WERI-Rb-1 (cell line): ENCODE data around the gene SLC15A5.
A peak's percentile ranks its signal among the peaks of the same experiment; 100 is the strongest.

ENCODE experiments used
- DNase-seq: peaks from one replicate; pipeline ENCODE4 v3.0.0-alpha.2; 2020
- H3K27ac ChIP-seq: fragments of 250-450 bp; sonication (Bioruptor Pico); 2 replicates; pipeline ENCODE4 v1.5.1; 2020; ENCODE audit warnings: mild to moderate bottlenecking, moderate library complexity
- H3K27me3 ChIP-seq: fragments of 250-450 bp; sonication (Bioruptor Pico); 2 replicates; pipeline ENCODE4 v1.5.1; 2021; ENCODE audit warnings: mild to moderate bottlenecking, low read depth, moderate library complexity; ENCODE audit not compliant: insufficient read depth, severe bottlenecking
- H3K36me3 ChIP-seq: fragments of 250-450 bp; sonication (Bioruptor Pico); 2 replicates; pipeline ENCODE4 v1.5.1; 2020; ENCODE audit warnings: mild to moderate bottlenecking, moderate library complexity
- H3K4me3 ChIP-seq: 2 replicates; pipeline ENCODE4 v1.5.1; 2011; ENCODE audit warnings: low read depth, mild to moderate bottlenecking, control low read depth, low read length
- H3K9me3 ChIP-seq: fragments of 250-450 bp; sonication (Bioruptor Pico); 2 replicates; pipeline ENCODE4 v1.5.1; 2021; ENCODE audit warnings: mild to moderate bottlenecking, moderate library complexity; ENCODE audit not compliant: severe bottlenecking
- CTCF ChIP-seq: IDR thresholded peaks from 2 replicates; pipeline ENCODE4 v1.5.1; 2011; ENCODE audit warnings: low read depth, mild to moderate bottlenecking, control low read depth, inconsistent platforms, low read length

Gene SLC15A5

GRCh38 chr12:16310934-16311333 lies 33.4 kb upstream of the SLC15A5 start:
- DNase-seq: no peak
- H3K27me3 ChIP-seq: no peaks in the 10 kb centered on the region
- H3K27ac ChIP-seq: no peak overlapping the region
- peaks cover 4% of the 10 kb centered on the region for H3K9me3 ChIP-seq
- H3K36me3 ChIP-seq: no peaks in the 10 kb centered on the region
- no peak overlapping the region for H3K4me3 ChIP-seq
- TF ChIP-seq CTCF: no peak

- no peaks in the 10 kb centered on the region for H3K27me3 ChIP-seq
- H3K27ac ChIP-seq: no peak overlapping the region
- H3K36me3 ChIP-seq: no peaks in the 10 kb centered on the region
- no peak for TF ChIP-seq CTCF
- H3K4me3 ChIP-seq: no peak overlapping the region
- DNase-seq: no peak
- peaks cover 4% of the 10 kb centered on the region for H3K9me3 ChIP-seq
Measured at GRCh38 chr12:16307856-16308475, 30.5 kb upstream of the SLC15A5 start.

GRCh38 chr12:16303939-16304338 lies 26.5 kb upstream of the SLC15A5 start:
- H3K27ac ChIP-seq: no peak overlapping the region
- no peak overlapping the region for H3K4me3 ChIP-seq
- H3K27me3 ChIP-seq: no peaks in the 10 kb centered on the region
- no peaks in the 10 kb centered on the region for H3K36me3 ChIP-seq
- H3K9me3 ChIP-seq: peaks cover 2% of the 10 kb centered on the region
- peak; percentile 33 for DNase-seq
- no peak for TF ChIP-seq CTCF

GRCh38 chr12:16300736-16301135 lies 23.3 kb upstream of the SLC15A5 start:
- Histone ChIP-seq H3K36me3 (no peaks in the 10 kb centered on the region), H3K4me3 (no peak overlapping the region), H3K9me3 (no peaks in the 10 kb centered on the region), H3K27ac (no peak overlapping the region), H3K27me3 (no peaks in the 10 kb centered on the region)
- no peak for DNase-seq
- no peak for TF ChIP-seq CTCF

GRCh38 chr12:16300122-16300521 lies 22.6 kb upstream of the SLC15A5 start:
- Histone ChIP-seq H3K27me3 (no peaks in the 10 kb centered on the region), H3K4me3 (no peak overlapping the region), H3K36me3 (no peaks in the 10 kb centered on the region), H3K27ac (no peak overlapping the region), H3K9me3 (no peaks in the 10 kb centered on the region)
- no peak for TF ChIP-seq CTCF
- DNase-seq: no peak

GRCh38 chr12:16299403-16299802 lies 21.9 kb upstream of the SLC15A5 start:
- Histone ChIP-seq H3K4me3 (no peak overlapping the region), H3K36me3 (no peaks in the 10 kb centered on the region)
- no peak for DNase-seq

More at GRCh38 chr12:16299403-16299802, 21.9 kb upstream of the SLC15A5 start:
- H3K27ac ChIP-seq: no peak overlapping the region
- TF ChIP-seq CTCF: no peak
- H3K9me3 ChIP-seq: no peaks in the 10 kb centered on the region
- H3K27me3 ChIP-seq: no peaks in the 10 kb centered on the region
